Sigmoid colon (tissue), 7 donors: ENCODE results near the gene CRABP1. TPM values are rescaled to one million over a fixed set of nuclear protein-coding genes. Genes with fewer than 3 reads are reported as not detected.

Experiments used
- DNase-seq: peaks from one replicate; pipeline ENCODE4 v3.0.0-alpha.2; 2019
- H3K27ac ChIP-seq, 4 donors: fragments of 200-600 bp; sonication (generic); one replicate each; pipeline ENCODE4 v1.5.1; 2016 to 2019; ENCODE audit warnings: mild to moderate bottlenecking in 1 of 4
- H3K27me3 ChIP-seq, 3 donors: fragments of 200-600 bp; sonication (generic); one replicate each; pipeline ENCODE4 v1.5.1; 2019; ENCODE audit warnings: mild to moderate bottlenecking in 1 of 3
- H3K36me3 ChIP-seq, 4 donors: fragments of 200-600 bp; sonication (generic); one replicate each; pipeline ENCODE4 v1.5.1; 2016 to 2019
- H3K4me1 ChIP-seq, 4 donors: fragments of 200-600 bp; sonication (generic); one replicate each; pipeline ENCODE4 v1.5.1; 2017 to 2019
- H3K4me3 ChIP-seq, 4 donors: fragments of 200-600 bp; sonication (generic); one replicate each; pipeline ENCODE4 v1.5.1; 2017 to 2019; ENCODE audit warnings: mild to moderate bottlenecking in 2 of 4, moderate library complexity in 1 of 4
- H3K9me3 ChIP-seq, 4 donors: fragments of 200-600 bp in 3 of 4; sonication (generic) in 3 of 4; one replicate each; pipeline versions ENCODE4 v1.5.1 to v1.6.1; 2013 to 2019
- CTCF ChIP-seq, 4 experiments: fragments of 450-650 bp in 3 of 4; fragments of 200-600 bp in 1 of 4; IDR thresholded peaks; one replicate each; pipeline ENCODE4 v1.5.1; 2016 to 2019; ENCODE audit warnings: antibody characterized with exemption in 4 of 4, mild to moderate bottlenecking in 3 of 4, moderate library complexity in 2 of 4
- EP300 ChIP-seq, 4 donors: sonication (generic); formaldehyde crosslinking; IDR thresholded peaks; one replicate each; pipeline ENCODE4 v1.6.1; 2017; ENCODE audit warnings: antibody characterized with exemption in 4 of 4
- POLR2A ChIP-seq, 2 donors: fragments of 450-650 bp; IDR thresholded peaks; one replicate each; pipeline ENCODE4 v1.6.1; 2016; ENCODE audit warnings: antibody characterized with exemption in 2 of 2, mild to moderate bottlenecking in 2 of 2, moderate library complexity in 2 of 2
- POLR2AphosphoS5 ChIP-seq, 4 donors: sonication (generic); formaldehyde crosslinking; IDR thresholded peaks; one replicate each; pipeline ENCODE4 v1.6.1; 2017; ENCODE audit warnings: antibody characterized with exemption in 4 of 4
- WGBS, 2 donors: extraction: QIAGEN DNeasy Blood & Tissue Kit; methylation state at CpG; one replicate each; pipeline ENCODE4 v1.1.7; 2013; 5-methylcytosine and 5-hydroxymethylcytosine counted together
- intact Hi-C: fragments of 100-400 bp; cut with DNase I; formaldehyde crosslinking; loops from one replicate; pipeline ENCODE4 v1.15.1; 2023
- polyA plus RNA-seq, 3 donors: library from polyadenylated mRNA; stranded (reverse); fragments of 200-250 nt; gene quantifications; one replicate each; pipeline ENCODE4 v1.2.3, GENCODE V29; 2013
- total RNA-seq, 4 donors: library from RNA; depleted of rRNA; stranded (reverse); fragments of >200 nt; gene quantifications; one replicate each; pipeline ENCODE4 v1.1.0, GENCODE V29; 2016
- donor health status: healthy with polysubstance abuse.
- donor health status: Bipolar disorder and iron deficiency.
- donor health status: healthy.

The CRABP1 gene
- total and polyA plus RNA-seq, 7 donors = 2.1 to 8.2 (median 4.5) TPM; not detected in 2

- intact Hi-C loops = loop anchor here (2.0 kb wide), 1 partner anchor 33 kb away; no protein-coding TSS in a partner anchor
- Histone ChIP-seq H3K36me3 (peaks cover 0 to 12% (median 0%) of the 10 kb centered on the region in 4 donors), H3K4me1 (peaks cover 0 to 17% (median 10%) of the 10 kb centered on the region in 4 donors), H3K27ac (peak within 1 kb of the TSS; percentile 82 to 85 (median 83)), H3K27me3 (peaks cover 0 to 7% (median 0%) of the 10 kb centered on the region in 3 donors), H3K9me3 (no peaks in the 10 kb centered on the region), H3K4me3 (peak within 1 kb of the TSS; percentile 76 to 89 (median 81))
- peak; percentile 95 for DNase-seq
- no peak for TF ChIP-seq CTCF (IDR thresholded peaks at IDR 0.05)
- TF ChIP-seq POLR2AphosphoS5 (IDR thresholded peaks at IDR 0.05) = peak; percentile 88 to 99 (median 96)
- peak; percentile 72 to 93 for TF ChIP-seq POLR2A (IDR thresholded peaks at IDR 0.05)
- TF ChIP-seq EP300 (IDR thresholded peaks at IDR 0.05) = no peak
- 0% methylated on average over 55 of the region's 55 CpGs for WGBS, 2 donors
These were observed 40.8 kb upstream of the CRABP1 start, which contains the start of gene SKIC8 for GRCh38 chr15:78299101-78299930. SKIC8 (minus strand) TSS chr15:78299609; CDS start chr15:78295686, 3,923 bp downstream.

GRCh38 chr15:78301326-78301725 lies 38.8 kb upstream of the CRABP1 start:
- Histone ChIP-seq H3K9me3 (no peaks in the 10 kb centered on the region), H3K4me3 (no peak overlapping the region), H3K4me1 (peaks cover 0 to 17% (median 10%) of the 10 kb centered on the region in 4 donors), H3K27me3 (peaks cover 0 to 9% (median 0%) of the 10 kb centered on the region in 3 donors), H3K27ac (no peak overlapping the region), H3K36me3 (no peaks in the 10 kb centered on the region)
- no peak for TF ChIP-seq EP300 (IDR thresholded peaks at IDR 0.05)
- no peak for TF ChIP-seq POLR2A (IDR thresholded peaks at IDR 0.05)
- TF ChIP-seq POLR2AphosphoS5 (IDR thresholded peaks at IDR 0.05) = no peak
- TF ChIP-seq CTCF (IDR thresholded peaks at IDR 0.05) = no peak
- DNase-seq = no peak
- intact Hi-C loops = no loop called here

- intact Hi-C loops = no loop called here
- Histone ChIP-seq H3K27me3 (peaks cover 0 to 9% (median 0%) of the 10 kb centered on the region in 3 donors), H3K4me3 (no peak overlapping the region), H3K9me3 (no peaks in the 10 kb centered on the region), H3K4me1 (peaks cover 0 to 17% (median 10%) of the 10 kb centered on the region in 4 donors), H3K36me3 (no peaks in the 10 kb centered on the region), H3K27ac (no peak overlapping the region)
- WGBS, 2 donors = 39 to 45% methylated on average over 3 of the region's 3 CpGs
- no peak for DNase-seq
- no peak for TF ChIP-seq POLR2AphosphoS5 (IDR thresholded peaks at IDR 0.05)
- TF ChIP-seq CTCF (IDR thresholded peaks at IDR 0.05) = no peak
These were observed 38.3 kb upstream of the CRABP1 start for GRCh38 chr15:78301828-78302227.

- no peak for DNase-seq
- WGBS, 2 donors = 75 to 78% methylated on average over 5 of the region's 5 CpGs
These were observed 37.4 kb upstream of the CRABP1 start for GRCh38 chr15:78302579-78303312.

More at GRCh38 chr15:78302579-78303312, 37.4 kb upstream of the CRABP1 start:
- Histone ChIP-seq H3K9me3 (no peaks in the 10 kb centered on the region), H3K36me3 (no peaks in the 10 kb centered on the region), H3K27me3 (peaks cover 0 to 9% (median 0%) of the 10 kb centered on the region in 3 donors), H3K4me1 (peaks cover 0 to 15% (median 8%) of the 10 kb centered on the region in 4 donors), H3K27ac (no peak overlapping the region), H3K4me3 (no peak overlapping the region)
- intact Hi-C loops = no loop called here
- TF ChIP-seq POLR2AphosphoS5 (IDR thresholded peaks at IDR 0.05) (no peak), CTCF (IDR thresholded peaks at IDR 0.05) (no peak), EP300 (IDR thresholded peaks at IDR 0.05) (no peak), POLR2A (IDR thresholded peaks at IDR 0.05) (no peak)
